ENCODE measurements around the gene ZDHHC14.

The ZDHHC14 gene

DNA sequence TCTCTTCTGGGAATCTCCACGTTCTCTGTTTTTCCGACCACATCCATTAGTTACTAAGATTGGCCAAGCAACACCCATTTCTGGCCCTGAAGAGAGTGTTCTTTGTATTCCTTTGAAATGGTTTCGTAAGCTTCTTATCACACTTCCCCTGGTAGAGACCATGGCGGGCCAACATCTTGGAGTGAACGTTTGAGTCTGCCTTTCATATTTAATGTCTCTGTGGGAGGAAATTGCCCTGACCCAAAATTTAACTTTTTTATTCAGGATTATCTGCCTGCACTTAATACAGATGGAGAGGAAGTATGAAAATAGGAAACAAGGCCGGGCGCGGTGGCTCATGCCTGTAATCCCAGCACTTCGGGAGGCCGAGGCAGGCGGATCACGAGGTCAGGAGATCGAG, 265.0 kb downstream of the ZDHHC14 start:
- H3K27ac ChIP-seq: no peak overlapping the region
- H3K36me3 ChIP-seq (replicated peaks): no peaks in the 10 kb centered on the region
- H3K27me3 ChIP-seq (replicated peaks): no peaks in the 10 kb centered on the region
- no peak overlapping the region for H3K4me3 ChIP-seq (ENCODE audit: low read depth, low read length)
- no peak for DNase-seq
- in situ Hi-C loops (cut with HindIII; ENCODE audit: low pct_ligation_motif_present, low sequenced_read_pairs): no loop called here
- TF ChIP-seq CTCF (IDR thresholded peaks at IDR 0.05; ENCODE audit: low read depth, low read length, missing control alignments): no peak

DNA sequence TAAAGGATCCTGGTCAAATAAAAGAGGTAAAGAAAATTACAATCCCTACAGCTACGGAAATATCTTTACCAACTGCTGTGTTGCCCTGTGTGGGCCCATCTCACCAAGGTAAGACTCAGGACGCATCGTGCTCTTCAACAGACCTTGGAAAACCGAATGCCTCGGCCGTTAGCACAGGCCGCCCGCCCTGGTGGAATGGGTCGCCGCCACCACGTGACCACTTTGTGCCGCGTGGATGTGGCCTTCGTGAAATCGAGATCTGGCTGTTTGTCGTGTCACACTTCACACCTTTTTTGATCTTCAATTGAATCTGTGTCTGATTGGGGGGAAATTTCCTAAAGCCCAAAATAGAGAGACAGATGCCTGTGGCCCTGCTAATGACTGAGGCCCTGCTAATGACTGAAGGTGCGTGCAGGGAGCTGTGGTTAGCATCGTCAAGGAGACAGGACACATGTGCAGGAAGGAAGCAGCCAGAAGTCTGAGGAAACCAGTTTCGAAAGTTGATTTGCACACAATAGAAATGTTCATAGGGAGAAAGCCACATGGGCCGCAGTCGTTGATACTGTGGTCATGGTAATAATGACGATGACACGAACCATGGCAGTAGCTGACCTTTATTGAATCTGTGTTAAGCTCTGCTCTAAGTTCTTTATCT, 266.4 kb downstream of the ZDHHC14 start:
- H3K27ac ChIP-seq: no peak overlapping the region
- in situ Hi-C loops (cut with HindIII; ENCODE audit: low pct_ligation_motif_present, low sequenced_read_pairs): no loop called here
- no peaks in the 10 kb centered on the region for H3K36me3 ChIP-seq (replicated peaks)
- no peak for DNase-seq
- no peak for TF ChIP-seq CTCF (IDR thresholded peaks at IDR 0.05; ENCODE audit: low read depth, low read length, missing control alignments)
- H3K4me3 ChIP-seq (ENCODE audit: low read depth, low read length): no peak overlapping the region
- no peaks in the 10 kb centered on the region for H3K27me3 ChIP-seq (replicated peaks)

DNA sequence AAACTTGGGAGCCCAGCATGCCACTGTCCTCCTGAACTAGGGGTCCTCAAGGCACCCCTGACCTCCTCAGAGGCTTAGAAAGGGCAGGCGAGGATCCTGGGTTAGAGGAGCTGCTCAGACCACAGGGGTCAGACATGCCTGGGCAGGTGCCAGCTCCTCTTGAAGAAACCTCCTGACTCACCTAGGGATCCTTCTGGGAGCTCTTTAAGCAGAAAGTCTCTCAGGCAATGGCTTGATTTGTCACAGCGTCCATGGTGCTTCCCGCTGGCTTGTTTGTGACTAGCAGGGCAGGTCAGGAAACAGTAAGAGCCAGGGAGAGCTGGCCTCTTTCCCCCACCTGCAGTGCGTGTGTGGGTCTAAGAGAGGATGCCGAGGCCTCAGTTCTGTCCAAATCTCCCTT, 267.6 kb downstream of the ZDHHC14 start:
- in situ Hi-C loops (cut with HindIII; ENCODE audit: low pct_ligation_motif_present, low sequenced_read_pairs): no loop called here
- Histone ChIP-seq H3K36me3 (replicated peaks) (no peaks in the 10 kb centered on the region), H3K4me3 (ENCODE audit: low read depth, low read length) (no peak overlapping the region), H3K27ac (no peak overlapping the region), H3K27me3 (replicated peaks) (no peaks in the 10 kb centered on the region)
- no peak for DNase-seq
- no peak for TF ChIP-seq CTCF (IDR thresholded peaks at IDR 0.05; ENCODE audit: low read depth, low read length, missing control alignments)

DNA sequence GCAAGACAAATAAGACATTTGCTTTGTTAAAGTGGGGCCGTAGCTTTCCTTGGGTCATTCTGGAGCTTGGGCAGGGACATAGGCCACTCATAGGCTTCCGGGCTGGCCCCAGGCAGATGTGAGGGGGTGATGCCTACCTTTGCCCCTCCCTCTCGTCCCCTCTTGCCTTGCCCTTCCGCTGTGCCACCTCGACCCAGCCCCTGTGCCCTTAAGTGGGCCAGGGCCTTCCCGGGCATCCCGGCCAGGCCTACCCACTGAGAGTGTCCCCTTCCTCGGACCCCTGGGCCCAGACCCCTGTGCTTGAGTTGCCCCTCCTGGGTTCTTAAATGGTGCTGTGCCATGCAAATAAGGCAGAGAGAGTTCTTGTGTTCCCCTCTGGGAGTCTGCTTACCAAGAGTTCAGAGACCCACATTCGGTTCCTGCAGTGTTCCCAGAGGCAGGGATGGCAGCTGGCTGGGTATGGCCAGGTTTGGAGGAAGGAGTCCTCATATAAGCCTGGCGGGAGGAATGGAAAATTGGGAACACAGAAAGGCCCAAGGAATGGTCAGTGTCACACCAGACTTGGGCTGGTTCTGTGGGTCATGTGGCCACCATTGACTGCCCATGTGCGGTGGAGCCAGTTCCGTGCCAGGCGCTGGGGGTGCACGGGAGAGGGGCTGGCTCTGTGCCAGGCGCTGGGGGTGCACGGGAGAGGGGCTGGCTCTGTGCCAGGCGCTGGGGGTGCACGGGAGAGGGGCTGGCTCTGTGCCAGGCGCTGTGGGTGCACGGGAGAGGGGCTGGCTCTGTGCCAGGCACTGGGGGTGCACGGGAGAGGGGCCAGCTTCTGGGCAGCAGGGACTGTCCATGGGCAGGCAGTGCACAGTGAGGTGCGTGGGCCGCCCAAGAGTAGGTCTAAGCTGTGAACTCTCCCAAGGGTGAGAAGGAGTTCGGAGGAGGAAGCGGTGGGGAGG, 268.6 kb downstream of the ZDHHC14 start:
- Histone ChIP-seq H3K4me3 (ENCODE audit: low read depth, low read length) (no peak overlapping the region), H3K36me3 (replicated peaks) (no peaks in the 10 kb centered on the region), H3K27ac (no peak overlapping the region), H3K27me3 (replicated peaks) (no peaks in the 10 kb centered on the region)
- DNase-seq: no peak
- TF ChIP-seq CTCF (IDR thresholded peaks at IDR 0.05; ENCODE audit: low read depth, low read length, missing control alignments): no peak
- in situ Hi-C loops (cut with HindIII; ENCODE audit: low pct_ligation_motif_present, low sequenced_read_pairs): no loop called here

DNA sequence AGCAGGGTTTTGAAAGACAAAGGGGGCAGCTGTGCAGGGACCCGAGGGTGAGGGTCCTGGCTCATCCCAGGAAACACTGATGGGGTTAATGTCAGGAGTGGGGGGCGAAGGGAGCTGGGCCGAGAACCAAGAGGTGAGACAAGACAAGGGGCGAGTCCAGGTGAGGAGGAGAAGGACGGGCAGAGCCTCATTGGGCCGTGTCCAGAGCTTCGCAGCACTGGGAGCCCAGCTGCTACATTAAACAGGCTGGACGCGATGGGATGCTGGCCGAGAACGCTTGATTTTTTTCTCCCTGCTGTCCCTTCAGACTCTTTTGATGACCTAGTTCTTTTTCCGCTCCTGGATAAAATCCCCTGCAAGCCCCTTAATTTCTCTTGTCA, 269.3 kb downstream of the ZDHHC14 start:
- in situ Hi-C loops (cut with HindIII; ENCODE audit: low pct_ligation_motif_present, low sequenced_read_pairs): no loop called here
- H3K27ac ChIP-seq: no peak overlapping the region
- H3K36me3 ChIP-seq (replicated peaks): no peaks in the 10 kb centered on the region
- no peaks in the 10 kb centered on the region for H3K27me3 ChIP-seq (replicated peaks)
- no peak for DNase-seq
- TF ChIP-seq CTCF (IDR thresholded peaks at IDR 0.05; ENCODE audit: low read depth, low read length, missing control alignments): no peak
- no peak overlapping the region for H3K4me3 ChIP-seq (ENCODE audit: low read depth, low read length)
